ENCODE results near the gene DPH5.
"Not testable (repeated sequence)": the region's sequence is repeated elsewhere in the genome, so short reads cannot be mapped to it uniquely, and the experiment has no call there.

DPH5 gene

GRCh38 chr1:100955322-100955721 is 70.3 kb downstream of the DPH5 start:
- Histone ChIP-seq H3K4me1 (ENCODE audit: control insufficient read depth, insufficient read depth, low read length) (no peaks in the 10 kb centered on the region), H3K4me3 (ENCODE audit: low read length in 2 of 2) (no peak overlapping the region), H3K27ac (ENCODE audit: low read length) (no peak overlapping the region), H3K27me3 (ENCODE audit: control insufficient read depth in 1 of 2, insufficient read depth in 2 of 2, low read length in 2 of 2) (no peaks in the 10 kb centered on the region), H3K36me3 (ENCODE audit: control insufficient read depth in 2 of 2, insufficient read depth in 2 of 2, low read length in 2 of 2) (peaks cover 7 to 8% of the 10 kb centered on the region in 2 donors), H3K9me3 (ENCODE audit: control insufficient read depth in 2 of 2, low read length in 2 of 2) (peaks cover 0 to 2% of the 10 kb centered on the region in 2 donors), H3K9ac (ENCODE audit: low read length in 2 of 2) (no peak overlapping the region)

GRCh38 chr1:100953960-100954730 is 71.4 kb downstream of the DPH5 start:
- no peak overlapping the region for H3K27ac ChIP-seq (ENCODE audit: low read length)
- no peak overlapping the region for H3K4me3 ChIP-seq (ENCODE audit: low read length in 2 of 2)
- H3K4me1 ChIP-seq (ENCODE audit: control insufficient read depth, insufficient read depth, low read length), result peaks cover 4% of the 10 kb centered on the region
- no peak overlapping the region for H3K9ac ChIP-seq (ENCODE audit: low read length in 2 of 2)
- peaks cover 0 to 2% of the 10 kb centered on the region in 2 donors for H3K9me3 ChIP-seq (ENCODE audit: control insufficient read depth in 2 of 2, low read length in 2 of 2)
- no peaks in the 10 kb centered on the region for H3K27me3 ChIP-seq (ENCODE audit: control insufficient read depth in 1 of 2, insufficient read depth in 2 of 2, low read length in 2 of 2)
- H3K36me3 ChIP-seq (ENCODE audit: control insufficient read depth in 2 of 2, insufficient read depth in 2 of 2, low read length in 2 of 2), result peaks cover 7 to 8% of the 10 kb centered on the region in 2 donors

GRCh38 chr1:100952970-100953369 is 72.6 kb downstream of the DPH5 start:
- not testable (repeated sequence) for H3K27me3 ChIP-seq (ENCODE audit: control insufficient read depth in 1 of 2, insufficient read depth in 2 of 2, low read length in 2 of 2); H3K9ac ChIP-seq (ENCODE audit: low read length in 2 of 2); H3K9me3 ChIP-seq (ENCODE audit: control insufficient read depth in 2 of 2, low read length in 2 of 2); H3K27ac ChIP-seq (ENCODE audit: low read length); H3K36me3 ChIP-seq (ENCODE audit: control insufficient read depth in 2 of 2, insufficient read depth in 2 of 2, low read length in 2 of 2); H3K4me1 ChIP-seq (ENCODE audit: control insufficient read depth, insufficient read depth, low read length); H3K4me3 ChIP-seq (ENCODE audit: low read length in 2 of 2)

GRCh38 chr1:100952104-100952745 is 73.4 kb downstream of the DPH5 start:
- H3K27me3 ChIP-seq (ENCODE audit: control insufficient read depth in 1 of 2, insufficient read depth in 2 of 2, low read length in 2 of 2), result no peaks in the 10 kb centered on the region
- no peak overlapping the region for H3K9ac ChIP-seq (ENCODE audit: low read length in 2 of 2)
- peaks cover 0 to 2% of the 10 kb centered on the region in 2 donors for H3K9me3 ChIP-seq (ENCODE audit: control insufficient read depth in 2 of 2, low read length in 2 of 2)
- H3K4me3 ChIP-seq (ENCODE audit: low read length in 2 of 2), result no peak overlapping the region
- H3K36me3 ChIP-seq (ENCODE audit: control insufficient read depth in 2 of 2, insufficient read depth in 2 of 2, low read length in 2 of 2), result peaks cover 7 to 8% of the 10 kb centered on the region in 2 donors
- H3K27ac ChIP-seq (ENCODE audit: low read length), result no peak overlapping the region
- H3K4me1 ChIP-seq (ENCODE audit: control insufficient read depth, insufficient read depth, low read length), result peaks cover 4% of the 10 kb centered on the region

GRCh38 chr1:100950781-100951180 is 74.8 kb downstream of the DPH5 start:
- H3K27ac ChIP-seq (ENCODE audit: low read length), result no peak overlapping the region

GRCh38 chr1:100950337-100950736 is 75.2 kb downstream of the DPH5 start:
- Histone ChIP-seq H3K27ac (ENCODE audit: low read length) (no peak overlapping the region), H3K4me1 (ENCODE audit: control insufficient read depth, insufficient read depth, low read length) (peaks cover 4% of the 10 kb centered on the region), H3K36me3 (ENCODE audit: control insufficient read depth in 2 of 2, insufficient read depth in 2 of 2, low read length in 2 of 2) (peaks cover 7 to 8% of the 10 kb centered on the region in 2 donors), H3K9ac (ENCODE audit: low read length in 2 of 2) (no peak overlapping the region), H3K27me3 (ENCODE audit: control insufficient read depth in 1 of 2, insufficient read depth in 2 of 2, low read length in 2 of 2) (no peaks in the 10 kb centered on the region), H3K4me3 (ENCODE audit: low read length in 2 of 2) (no peak overlapping the region), H3K9me3 (ENCODE audit: control insufficient read depth in 2 of 2, low read length in 2 of 2) (peaks cover 0 to 2% of the 10 kb centered on the region in 2 donors)

More at GRCh38 chr1:100950781-100951180, 74.8 kb downstream of the DPH5 start:
- H3K36me3 ChIP-seq (ENCODE audit: control insufficient read depth in 2 of 2, insufficient read depth in 2 of 2, low read length in 2 of 2), result peaks cover 7 to 8% of the 10 kb centered on the region in 2 donors
- no peak overlapping the region for H3K9ac ChIP-seq (ENCODE audit: low read length in 2 of 2)
- peaks cover 4% of the 10 kb centered on the region for H3K4me1 ChIP-seq (ENCODE audit: control insufficient read depth, insufficient read depth, low read length)
- H3K9me3 ChIP-seq (ENCODE audit: control insufficient read depth in 2 of 2, low read length in 2 of 2), result peaks cover 0 to 2% of the 10 kb centered on the region in 2 donors
- H3K4me3 ChIP-seq (ENCODE audit: low read length in 2 of 2), result no peak overlapping the region
- no peaks in the 10 kb centered on the region for H3K27me3 ChIP-seq (ENCODE audit: control insufficient read depth in 1 of 2, insufficient read depth in 2 of 2, low read length in 2 of 2)

- H3K9me3 ChIP-seq (ENCODE audit: control insufficient read depth in 2 of 2, low read length in 2 of 2); H3K27ac ChIP-seq (ENCODE audit: low read length); H3K27me3 ChIP-seq (ENCODE audit: control insufficient read depth in 1 of 2, insufficient read depth in 2 of 2, low read length in 2 of 2); H3K9ac ChIP-seq (ENCODE audit: low read length in 2 of 2); H3K36me3 ChIP-seq (ENCODE audit: control insufficient read depth in 2 of 2, insufficient read depth in 2 of 2, low read length in 2 of 2); H3K4me1 ChIP-seq (ENCODE audit: control insufficient read depth, insufficient read depth, low read length); H3K4me3 ChIP-seq (ENCODE audit: low read length in 2 of 2): not testable (repeated sequence)
These were observed 75.9 kb downstream of the DPH5 start for GRCh38 chr1:100949515-100950158.

- H3K4me3 ChIP-seq (ENCODE audit: low read length in 2 of 2); H3K27ac ChIP-seq (ENCODE audit: low read length); H3K36me3 ChIP-seq (ENCODE audit: control insufficient read depth in 2 of 2, insufficient read depth in 2 of 2, low read length in 2 of 2); H3K9ac ChIP-seq (ENCODE audit: low read length in 2 of 2); H3K9me3 ChIP-seq (ENCODE audit: control insufficient read depth in 2 of 2, low read length in 2 of 2); H3K27me3 ChIP-seq (ENCODE audit: control insufficient read depth in 1 of 2, insufficient read depth in 2 of 2, low read length in 2 of 2); H3K4me1 ChIP-seq (ENCODE audit: control insufficient read depth, insufficient read depth, low read length): not testable (repeated sequence)
These were observed 76.7 kb downstream of the DPH5 start for GRCh38 chr1:100948721-100949405.

GRCh38 chr1:100947816-100948215 is 77.8 kb downstream of the DPH5 start:
- H3K27ac ChIP-seq (ENCODE audit: low read length); H3K4me1 ChIP-seq (ENCODE audit: control insufficient read depth, insufficient read depth, low read length); H3K4me3 ChIP-seq (ENCODE audit: low read length in 2 of 2); H3K36me3 ChIP-seq (ENCODE audit: control insufficient read depth in 2 of 2, insufficient read depth in 2 of 2, low read length in 2 of 2); H3K9me3 ChIP-seq (ENCODE audit: control insufficient read depth in 2 of 2, low read length in 2 of 2); H3K27me3 ChIP-seq (ENCODE audit: control insufficient read depth in 1 of 2, insufficient read depth in 2 of 2, low read length in 2 of 2); H3K9ac ChIP-seq (ENCODE audit: low read length in 2 of 2): not testable (repeated sequence)

- H3K27ac ChIP-seq (ENCODE audit: low read length); H3K4me3 ChIP-seq (ENCODE audit: low read length in 2 of 2); H3K36me3 ChIP-seq (ENCODE audit: control insufficient read depth in 2 of 2, insufficient read depth in 2 of 2, low read length in 2 of 2); H3K4me1 ChIP-seq (ENCODE audit: control insufficient read depth, insufficient read depth, low read length); H3K9me3 ChIP-seq (ENCODE audit: control insufficient read depth in 2 of 2, low read length in 2 of 2); H3K27me3 ChIP-seq (ENCODE audit: control insufficient read depth in 1 of 2, insufficient read depth in 2 of 2, low read length in 2 of 2); H3K9ac ChIP-seq (ENCODE audit: low read length in 2 of 2): not testable (repeated sequence)
These were observed 79.5 kb downstream of the DPH5 start for GRCh38 chr1:100946064-100946463.
